ENCODE data around the gene PLCB3. TPM values are rescaled to one million over a fixed set of nuclear protein-coding genes. Genes with fewer than 3 reads are reported as not detected.
A peak's percentile ranks its signal among the peaks of the same experiment; 100 is the strongest.

The PLCB3 gene
- total and polyA plus RNA-seq, 2 of the 13 experiments (the other 11 are each of a cell fraction or from before 2014, with no cell fraction given), result 7.5 to 13.8 TPM

DNA sequence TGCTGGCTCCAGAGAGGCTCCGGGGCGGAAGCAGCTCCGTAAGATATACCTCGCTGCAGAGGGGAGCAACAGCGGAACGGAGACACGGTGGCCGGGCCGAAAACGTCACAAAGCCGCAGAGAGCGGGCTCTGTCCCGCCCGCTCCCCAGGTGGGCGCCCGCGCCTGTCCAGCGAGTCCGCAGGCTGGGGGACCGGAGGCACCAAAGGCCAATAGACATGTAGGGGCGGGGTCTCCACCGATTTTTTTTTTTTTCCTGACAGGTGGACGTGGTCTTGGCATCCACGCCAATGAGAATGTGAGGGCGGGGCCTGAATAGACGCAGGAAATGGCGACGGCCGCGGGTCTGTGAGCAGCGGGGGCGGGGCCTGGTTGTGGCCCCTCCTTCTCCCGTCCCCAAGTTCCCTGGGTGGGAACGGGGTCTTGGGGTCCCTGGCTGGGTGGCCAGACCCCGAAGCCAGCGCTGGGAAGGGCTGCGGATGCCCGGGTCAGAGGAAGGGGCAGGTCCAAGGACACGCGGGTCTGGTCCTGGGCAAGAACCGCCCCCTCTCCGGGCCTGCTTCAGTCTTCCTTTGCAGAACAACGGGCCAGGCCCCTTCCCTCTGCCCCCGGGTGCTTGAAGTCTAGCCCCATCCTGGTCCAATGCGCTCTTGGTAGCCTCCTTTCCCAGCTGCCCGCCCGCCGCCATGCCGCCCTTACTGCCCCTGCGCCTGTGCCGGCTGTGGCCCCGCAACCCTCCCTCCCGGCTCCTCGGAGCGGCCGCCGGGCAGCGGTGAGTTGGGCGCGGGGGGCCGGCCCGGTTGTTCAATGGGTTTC, 21.0 kb upstream of the PLCB3 start, which contains the start of gene DNAJC4 (continued):
- TF ChIP-seq ZNF280B (CRISPR knock-in tag; IDR thresholded peaks at IDR 0.05; ENCODE audit: borderline replicate concordance) (peak; percentile 63; the same call in 1 of the 2 replicates), ATF5 (CRISPR knock-in tag; IDR thresholded peaks at IDR 0.05; ENCODE audit: low read depth) (no peak), ZNF891 (CRISPR knock-in tag; IDR thresholded peaks at IDR 0.05) (peak; percentile 77), BRD4 (CRISPR knock-in tag; IDR thresholded peaks at IDR 0.05) (no peak; the same call in 1 of the 2 replicates), POLR2G (IDR thresholded peaks at IDR 0.05; ENCODE audit: low read depth, low read length) (peak; percentile 78), PAWR (CRISPR knock-in tag; IDR thresholded peaks at IDR 0.05; ENCODE audit: borderline replicate concordance) (no peak), SP5 (CRISPR knock-in tag; IDR thresholded peaks at IDR 0.05; ENCODE audit: borderline replicate concordance, low read depth) (no peak; the same call in 1 of the 2 replicates), KLF6 (CRISPR knock-in tag; IDR thresholded peaks at IDR 0.05) (peak; percentile 68; the same call in 1 of the 2 replicates), NFKB2 (CRISPR knock-in tag; IDR thresholded peaks at IDR 0.05; ENCODE audit: borderline replicate concordance) (peak; percentile 38; the same call in 1 of the 2 replicates), TOPORS (CRISPR knock-in tag; IDR thresholded peaks at IDR 0.05) (0 out of 2 replicates have a peak, but pooled peaks have one; percentile 70), ZNF335 (CRISPR knock-in tag; IDR thresholded peaks at IDR 0.05) (no peak), NFKBIZ (CRISPR knock-in tag; IDR thresholded peaks at IDR 0.05) (no peak), NBN (conservative IDR thresholded peaks at IDR 0.05) (no peak), RORA (CRISPR knock-in tag; IDR thresholded peaks at IDR 0.05) (no peak), MTF2 (CRISPR knock-in tag; IDR thresholded peaks at IDR 0.05; ENCODE audit: borderline replicate concordance) (peak; percentile 59; the same call in 1 of the 2 replicates), ZBTB1 (CRISPR knock-in tag; IDR thresholded peaks at IDR 0.05; ENCODE audit: borderline replicate concordance) (no peak), SALL2 (CRISPR knock-in tag; IDR thresholded peaks at IDR 0.05) (no peak), ZKSCAN5 (CRISPR knock-in tag; IDR thresholded peaks at IDR 0.05) (no peak), STAT5B (CRISPR knock-in tag; IDR thresholded peaks at IDR 0.05) (no peak), ZNF451 (CRISPR knock-in tag; IDR thresholded peaks at IDR 0.05) (no peak), ZNF441 (CRISPR knock-in tag; IDR thresholded peaks at IDR 0.05; ENCODE audit: borderline replicate concordance) (no peak), PHF8 (CRISPR knock-in tag; IDR thresholded peaks at IDR 0.05) (peak; percentile 87), HOXD1 (CRISPR knock-in tag; IDR thresholded peaks at IDR 0.05) (no peak), ARHGAP35 (CRISPR knock-in tag; IDR thresholded peaks at IDR 0.05; ENCODE audit: borderline replicate concordance) (0 out of 2 replicates have a peak, but pooled peaks have one; percentile 39), ZBTB38 (CRISPR knock-in tag; IDR thresholded peaks at IDR 0.05) (no peak), SMC3 (IDR thresholded peaks at IDR 0.05; ENCODE audit: low read length) (no peak), RFXAP (CRISPR knock-in tag; IDR thresholded peaks at IDR 0.05; ENCODE audit: borderline replicate concordance) (peak; percentile 23; the same call in 1 of the 2 replicates), ZNF18 (CRISPR knock-in tag; IDR thresholded peaks at IDR 0.05; ENCODE audit: insufficient replicate concordance) (peak; percentile 74), ZNF138 (CRISPR knock-in tag; IDR thresholded peaks at IDR 0.05; ENCODE audit: low read depth) (no peak)
